Progenitor cell of endocrine pancreas (in vitro differentiated cells): Measurements from ENCODE around the gene STK24. TPM values are rescaled to one million over a fixed set of nuclear protein-coding genes. Genes with fewer than 3 reads are reported as not detected.

Experiments
- DNase-seq: peaks from one replicate; pipeline ENCODE4 v3.0.0; 2021; ENCODE audit warnings: low spot score; ENCODE audit not compliant: unreplicated experiment
- H3K27ac Mint-ChIP-seq: 2 replicates; pipeline ENCODE4 v1.8.0; 2021; ENCODE audit warnings: mild to moderate bottlenecking, moderate library complexity, mixed read lengths
- H3K27me3 Mint-ChIP-seq: 2 replicates; pipeline ENCODE4 v1.8.0; 2021; ENCODE audit warnings: mixed read lengths
- H3K36me3 Mint-ChIP-seq: 2 replicates; pipeline ENCODE4 v1.8.0; 2022; ENCODE audit warnings: mixed read lengths; ENCODE audit not compliant: insufficient read depth
- H3K4me1 Mint-ChIP-seq: 2 replicates; pipeline ENCODE4 v1.8.0; 2021; ENCODE audit warnings: low read depth, mixed read lengths
- H3K4me3 Mint-ChIP-seq: 2 replicates; pipeline ENCODE4 v1.8.0; 2021; ENCODE audit warnings: low read depth, mild to moderate bottlenecking, moderate library complexity, mixed read lengths
- H3K9me3 Mint-ChIP-seq: 2 replicates; pipeline ENCODE4 v1.8.0; 2021; ENCODE audit warnings: low read depth, mixed read lengths
- CTCF ChIP-seq: fragments of 200-600 bp; sonication (generic); IDR thresholded peaks from one replicate; pipeline ENCODE4 v1.5.0; 2021; ENCODE audit warnings: antibody characterized with exemption, mild to moderate bottlenecking; ENCODE audit not compliant: unreplicated experiment
- total RNA-seq: library from RNA; stranded (reverse); gene quantifications from 2 replicates; pipeline ENCODE4 v1.2.1, GENCODE V29; 2021

Gene STK24
- total RNA-seq, 1 donor from 2014 or later: 113 TPM

- H3K27me3 Mint-ChIP-seq: no peaks in the 10 kb centered on the region
- peaks cover 20% of the 10 kb centered on the region for H3K4me1 Mint-ChIP-seq
- no peak overlapping the region for H3K4me3 Mint-ChIP-seq
- H3K36me3 Mint-ChIP-seq: peaks cover 27% of the 10 kb centered on the region
- no peak for TF ChIP-seq CTCF
- peak overlapping the region; percentile 49 for H3K27ac Mint-ChIP-seq
- no peaks in the 10 kb centered on the region for H3K9me3 Mint-ChIP-seq
- DNase-seq: no peak
These were observed 180.7 kb downstream of the STK24 start for GRCh38 chr13:98396071-98396710.

Other genes starting within 250 kb of the STK24 start
- 0.53 and 1.2 TPM in 2 replicates for gene SLC15A1, start 175.6 kb upstream of the STK24 start, total RNA-seq